Activated T-helper 1 cell treated with anti-CD3 and anti-CD28 coated beads, Interleukin-12 subunit alpha, Interleukin-12 subunit beta, Interleukin-2, Interleukin-4 antibody, amounts not matched to agents 30 ng/mL and 10 ng/mL and 1 ng/mL, durations not matched to agents 14 hours and 24 hours and 36 hours (primary cell): Measurements from ENCODE around the gene JSRP1. TPM values are rescaled to one million over a fixed set of nuclear protein-coding genes. Genes with fewer than 3 reads are reported as not detected.

ENCODE experiments used
- DNase-seq: peaks from one replicate; pipeline ENCODE4 v3.0.0; 2021; ENCODE audit warnings: low spot score
- H3K27ac Mint-ChIP-seq: one replicate; pipeline ENCODE4 v1.8.0; 2021; ENCODE audit warnings: mild to moderate bottlenecking, mixed read lengths
- H3K27me3 Mint-ChIP-seq: one replicate; pipeline ENCODE4 v1.8.0; 2022; ENCODE audit warnings: mild to moderate bottlenecking, moderate library complexity, mixed read lengths; ENCODE audit not compliant: insufficient read depth
- H3K36me3 Mint-ChIP-seq: one replicate; pipeline ENCODE4 v1.8.0; 2021; ENCODE audit warnings: low read depth, mixed read lengths
- H3K4me1 Mint-ChIP-seq: one replicate; pipeline ENCODE4 v1.8.0; 2021; ENCODE audit warnings: low read depth, mixed read lengths
- H3K4me3 Mint-ChIP-seq: one replicate; pipeline ENCODE4 v1.8.0; 2021; ENCODE audit warnings: mild to moderate bottlenecking, moderate library complexity, mixed read lengths
- H3K9me3 Mint-ChIP-seq: one replicate; pipeline ENCODE4 v1.8.0; 2021; ENCODE audit warnings: mixed read lengths
- intact Hi-C: fragments of 100-400 bp; cut with micrococcal nuclease; formaldehyde crosslinking; loops from one replicate; pipeline ENCODE4 v1.15.1; 2024
- total RNA-seq: library from RNA; stranded (reverse); gene quantifications from 2 replicates; pipeline ENCODE4 v1.2.3, GENCODE V29; 2022

JSRP1 gene
- total RNA-seq, 1 donor from 2014 or later, result not detected

DNA sequence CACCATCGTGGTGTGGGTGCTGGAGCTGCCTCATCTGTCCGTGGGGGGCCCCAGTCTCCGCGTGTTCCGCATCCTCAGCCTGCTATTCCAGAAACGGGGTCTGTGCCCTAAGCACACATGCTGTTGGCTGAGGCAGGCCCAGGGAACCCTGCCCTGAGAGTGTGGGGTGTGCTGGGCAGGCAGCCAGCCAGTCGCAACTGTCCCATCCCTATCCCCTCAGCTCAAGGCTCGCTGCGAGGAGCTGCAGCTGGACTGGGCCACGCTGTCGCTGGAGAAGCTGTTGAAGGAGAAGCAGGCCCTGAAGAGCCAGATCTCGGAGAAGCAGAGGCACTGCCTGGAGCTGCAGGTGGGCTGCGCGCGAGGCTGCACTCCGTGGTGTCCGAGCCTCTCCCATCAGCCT is 42.0 kb downstream of the JSRP1 start:
- no peak for DNase-seq
- no peak overlapping the region for H3K27ac Mint-ChIP-seq
- no peaks in the 10 kb centered on the region for H3K9me3 Mint-ChIP-seq
- H3K27me3 Mint-ChIP-seq, result no peaks in the 10 kb centered on the region
- intact Hi-C loops, result no loop called here
- H3K4me3 Mint-ChIP-seq, result no peak overlapping the region
- H3K4me1 Mint-ChIP-seq, result peaks cover 15% of the 10 kb centered on the region
- H3K36me3 Mint-ChIP-seq, result peaks cover 32% of the 10 kb centered on the region

DNA sequence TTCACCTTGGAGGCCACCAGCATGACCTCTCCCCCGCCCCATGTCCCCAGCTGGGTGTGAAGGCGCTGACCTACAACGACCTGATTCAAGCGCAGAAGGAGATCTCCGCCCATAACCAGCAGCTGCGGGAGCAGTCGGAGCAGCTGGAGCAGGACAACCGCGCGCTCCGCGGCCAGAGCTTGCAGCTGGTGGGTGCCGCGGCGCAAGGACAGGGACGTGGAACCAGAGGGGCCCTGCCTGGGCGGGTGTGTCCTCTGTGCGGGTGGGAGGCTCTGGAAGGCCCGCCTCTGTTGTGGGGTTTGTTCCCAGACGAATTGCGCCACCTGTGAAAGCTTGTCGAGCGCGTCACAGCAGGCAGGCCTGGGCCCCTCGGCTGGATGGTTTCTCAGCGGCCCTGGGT is 42.4 kb downstream of the JSRP1 start:
- Mint-ChIP-seq H3K27me3 (no peaks in the 10 kb centered on the region), H3K4me3 (no peak overlapping the region), H3K36me3 (peaks cover 32% of the 10 kb centered on the region), H3K27ac (no peak overlapping the region), H3K9me3 (no peaks in the 10 kb centered on the region), H3K4me1 (peaks cover 15% of the 10 kb centered on the region)
- intact Hi-C loops, result no loop called here
- no peak for DNase-seq

DNA sequence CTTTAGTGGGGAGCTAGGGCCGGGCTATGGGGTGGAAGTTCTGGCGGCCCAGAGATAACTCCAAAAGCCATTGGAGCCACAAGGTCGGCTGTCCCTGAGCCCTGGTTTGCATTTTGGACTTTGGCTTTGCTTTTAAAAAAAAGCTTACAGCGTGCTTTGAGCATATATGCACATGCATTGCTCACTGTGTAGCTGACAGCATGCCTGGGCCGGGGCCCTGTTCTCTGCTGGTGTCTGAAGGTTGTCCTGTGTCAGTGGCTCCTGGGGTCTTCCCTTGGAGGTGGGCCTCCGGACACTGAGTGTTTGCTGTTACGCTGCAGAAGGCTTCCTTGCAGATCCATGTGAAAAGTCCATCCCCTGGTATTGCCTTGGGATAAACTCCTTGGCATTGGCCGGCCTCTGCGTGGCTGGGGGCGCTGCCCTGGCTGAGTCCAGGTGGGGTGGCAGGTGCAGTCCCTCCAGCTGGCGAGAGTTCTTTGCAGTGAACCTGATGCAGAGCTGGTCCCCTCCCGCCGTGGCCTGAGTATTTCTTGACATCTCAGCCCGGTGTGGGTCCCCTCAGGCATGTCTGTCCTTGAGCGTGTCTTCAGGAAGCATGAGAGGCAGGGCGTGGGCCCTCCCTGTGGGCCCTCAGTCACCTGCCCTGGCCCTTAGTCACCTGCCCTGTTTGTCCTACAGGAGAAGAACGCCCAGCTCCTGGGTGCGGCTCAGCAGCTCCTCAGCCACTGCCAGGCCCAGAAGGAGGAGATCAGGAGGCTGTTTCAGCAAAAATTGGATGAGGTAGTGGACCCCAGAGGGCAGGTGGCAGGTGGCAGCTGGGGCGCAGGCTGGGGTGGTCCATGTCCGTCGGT is 43.1 kb downstream of the JSRP1 start:
- intact Hi-C loops, result no loop called here
- no peak overlapping the region for H3K27ac Mint-ChIP-seq
- peaks cover 15% of the 10 kb centered on the region for H3K4me1 Mint-ChIP-seq
- no peaks in the 10 kb centered on the region for H3K9me3 Mint-ChIP-seq
- no peak for DNase-seq
- no peak overlapping the region for H3K4me3 Mint-ChIP-seq
- H3K27me3 Mint-ChIP-seq, result no peaks in the 10 kb centered on the region
- H3K36me3 Mint-ChIP-seq, result peaks cover 32% of the 10 kb centered on the region

DNA sequence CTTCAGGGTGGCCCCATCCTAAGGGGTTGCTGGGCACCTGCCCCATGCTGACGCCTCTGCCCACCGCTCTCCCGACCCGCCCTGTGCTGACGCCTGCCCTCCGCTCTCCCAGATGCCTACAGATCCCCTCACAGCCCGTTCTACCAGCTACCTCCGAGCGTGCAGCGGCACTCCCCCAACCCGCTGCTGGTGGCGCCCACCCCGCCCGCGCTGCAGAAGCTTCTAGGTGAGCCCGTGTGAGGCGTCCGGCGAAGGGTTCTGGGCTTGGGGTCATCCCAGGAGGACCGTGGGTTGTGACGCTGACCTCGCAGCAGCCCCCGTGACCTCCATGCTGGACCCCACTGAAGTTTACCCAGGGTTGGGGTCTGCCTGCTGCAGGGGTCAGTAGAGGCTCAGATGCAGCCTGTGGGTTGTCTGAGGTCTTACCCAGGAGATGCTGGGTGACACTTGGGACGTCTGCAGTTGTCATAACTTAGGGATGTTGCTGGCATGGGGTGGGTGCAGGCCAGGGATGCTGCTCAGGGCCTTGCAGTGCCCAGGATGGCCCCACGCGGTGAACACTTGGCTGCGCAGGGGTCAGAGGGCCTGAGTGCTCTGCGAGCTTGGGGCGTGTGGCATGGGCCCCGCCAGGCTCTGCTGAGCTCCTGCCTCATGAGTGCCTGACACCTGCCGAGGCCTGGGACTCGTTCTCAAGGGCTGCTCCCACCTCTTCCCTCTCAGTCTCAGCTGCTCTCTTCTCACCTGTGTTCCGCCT is 45.1 kb downstream of the JSRP1 start:
- Mint-ChIP-seq H3K27me3 (no peaks in the 10 kb centered on the region), H3K36me3 (peaks cover 27% of the 10 kb centered on the region), H3K27ac (no peak overlapping the region), H3K4me1 (peaks cover 15% of the 10 kb centered on the region), H3K9me3 (no peaks in the 10 kb centered on the region), H3K4me3 (no peak overlapping the region)
- intact Hi-C loops, result no loop called here
- DNase-seq, result no peak

DNA sequence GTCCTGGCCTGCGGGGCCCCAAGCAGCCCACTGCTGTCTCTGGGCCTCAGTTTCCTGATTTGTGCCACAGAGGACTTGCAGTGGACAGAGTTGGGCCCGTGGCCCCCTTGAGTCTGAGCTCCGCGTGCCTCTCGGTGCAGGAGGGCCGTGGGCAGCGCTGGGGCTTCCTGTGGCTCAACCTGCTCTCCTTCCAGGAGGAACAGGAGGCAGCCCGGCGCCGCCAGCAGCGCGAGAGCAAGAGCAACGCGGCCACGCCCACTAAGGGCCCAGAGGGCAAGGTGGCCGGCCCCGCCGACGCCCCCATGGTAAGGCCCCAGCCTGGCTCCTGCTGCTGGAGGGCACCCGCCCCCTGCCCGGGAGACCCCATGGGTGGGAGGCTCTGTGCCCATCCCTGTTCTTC is 46.0 kb downstream of the JSRP1 start:
- no peaks in the 10 kb centered on the region for H3K27me3 Mint-ChIP-seq
- peaks cover 8% of the 10 kb centered on the region for H3K4me1 Mint-ChIP-seq
- H3K27ac Mint-ChIP-seq, result no peak overlapping the region
- no peak overlapping the region for H3K4me3 Mint-ChIP-seq
- H3K36me3 Mint-ChIP-seq, result peaks cover 25% of the 10 kb centered on the region
- H3K9me3 Mint-ChIP-seq, result no peaks in the 10 kb centered on the region
- intact Hi-C loops, result no loop called here
- DNase-seq, result no peak

DNA sequence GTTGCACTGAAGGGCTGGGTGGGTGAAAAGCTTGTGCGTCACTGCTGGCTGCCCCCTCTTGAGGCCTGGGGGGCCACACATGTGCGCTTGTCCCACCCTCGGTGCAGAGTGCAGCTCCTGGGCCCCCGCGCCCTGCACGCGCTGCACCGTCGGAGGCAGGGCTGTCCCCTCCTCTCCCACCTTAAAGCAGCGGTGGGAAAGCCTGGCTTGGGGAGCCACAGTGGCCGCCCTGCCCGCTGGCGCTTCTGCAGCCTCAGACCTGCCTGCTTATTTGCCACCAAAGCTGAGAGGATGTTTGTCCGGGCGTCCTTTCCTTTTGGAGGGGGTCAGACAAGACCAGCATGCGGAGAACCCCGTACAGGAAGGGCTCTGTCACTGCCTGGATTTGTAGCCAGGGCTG is 46.8 kb downstream of the JSRP1 start:
- Mint-ChIP-seq H3K4me1 (peaks cover under 1% of the 10 kb centered on the region), H3K4me3 (no peak overlapping the region), H3K27me3 (no peaks in the 10 kb centered on the region), H3K36me3 (peaks cover 23% of the 10 kb centered on the region), H3K9me3 (no peaks in the 10 kb centered on the region), H3K27ac (no peak overlapping the region)
- intact Hi-C loops, result no loop called here
- no peak for DNase-seq

DNA sequence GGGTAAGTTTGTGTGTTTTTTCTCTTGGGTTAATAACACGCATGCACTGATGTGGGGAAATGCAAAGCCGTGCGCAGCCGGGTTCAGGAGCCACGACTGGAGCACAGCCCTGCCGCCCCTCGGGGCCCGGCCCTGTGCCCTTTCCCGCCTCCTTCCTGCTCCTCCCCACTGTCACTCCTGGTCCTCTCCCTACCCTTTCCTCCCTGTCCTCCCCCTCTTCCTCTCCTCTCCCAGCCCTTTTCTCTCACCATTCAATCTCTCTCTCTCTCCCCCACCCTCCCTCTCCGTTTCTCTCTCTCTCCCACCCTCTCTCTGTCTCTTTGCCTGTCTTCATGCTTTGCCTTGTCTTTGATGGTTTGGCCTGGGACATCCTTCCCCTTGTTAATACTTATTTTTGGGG is 47.2 kb downstream of the JSRP1 start:
- Mint-ChIP-seq H3K36me3 (peaks cover 25% of the 10 kb centered on the region), H3K4me3 (no peak overlapping the region), H3K27ac (no peak overlapping the region), H3K4me1 (no peaks in the 10 kb centered on the region), H3K9me3 (no peaks in the 10 kb centered on the region), H3K27me3 (no peaks in the 10 kb centered on the region)
- no peak for DNase-seq
- intact Hi-C loops, result no loop called here

DNA sequence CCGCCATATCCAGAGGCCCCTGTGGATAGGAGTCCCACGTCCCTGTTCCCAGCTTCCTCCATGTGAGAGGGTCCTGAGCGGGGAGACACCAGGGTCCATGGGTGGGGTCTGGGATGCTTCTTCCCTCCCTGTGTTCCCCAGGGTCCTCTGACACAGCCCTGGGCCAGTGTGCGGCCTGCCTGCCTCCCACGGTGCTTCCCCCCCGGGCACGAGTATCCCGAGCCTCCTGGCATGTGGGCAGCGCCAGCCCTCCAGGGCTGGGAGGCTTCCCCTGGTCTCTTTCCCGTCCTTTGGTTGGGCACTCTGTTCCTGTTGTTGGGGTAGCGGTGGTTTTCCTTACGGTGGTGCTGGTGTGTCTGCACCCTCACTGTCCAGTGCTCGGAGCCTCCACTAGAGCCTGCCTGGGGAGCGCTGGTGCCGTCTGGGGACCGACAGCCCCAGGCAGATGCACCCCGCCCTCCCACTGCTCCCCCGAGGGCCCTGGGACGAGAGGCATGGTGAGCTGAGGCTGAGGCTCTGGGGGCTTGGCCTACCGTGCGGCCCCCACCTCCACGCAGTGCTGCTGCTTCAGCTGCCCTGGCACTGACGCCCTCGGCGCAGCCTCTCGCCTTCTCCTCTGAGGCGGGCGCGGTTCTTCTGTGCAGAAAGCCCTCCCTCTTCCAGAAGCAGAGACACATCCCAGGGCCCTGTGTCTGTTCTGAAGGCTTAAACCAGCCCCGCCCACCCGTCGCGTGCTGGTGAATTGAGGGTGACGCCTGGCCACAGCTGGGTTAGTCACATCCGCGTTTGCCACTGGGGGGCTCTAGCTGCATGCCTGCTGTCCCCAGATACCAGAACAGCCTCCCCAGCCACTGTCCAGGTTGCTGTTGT is 48.0 kb downstream of the JSRP1 start:
- DNase-seq, result no peak
- Mint-ChIP-seq H3K4me3 (no peak overlapping the region), H3K9me3 (no peaks in the 10 kb centered on the region), H3K27ac (no peak overlapping the region), H3K36me3 (peaks cover 22% of the 10 kb centered on the region), H3K27me3 (no peaks in the 10 kb centered on the region), H3K4me1 (no peaks in the 10 kb centered on the region)
- intact Hi-C loops, result no loop called here

DNA sequence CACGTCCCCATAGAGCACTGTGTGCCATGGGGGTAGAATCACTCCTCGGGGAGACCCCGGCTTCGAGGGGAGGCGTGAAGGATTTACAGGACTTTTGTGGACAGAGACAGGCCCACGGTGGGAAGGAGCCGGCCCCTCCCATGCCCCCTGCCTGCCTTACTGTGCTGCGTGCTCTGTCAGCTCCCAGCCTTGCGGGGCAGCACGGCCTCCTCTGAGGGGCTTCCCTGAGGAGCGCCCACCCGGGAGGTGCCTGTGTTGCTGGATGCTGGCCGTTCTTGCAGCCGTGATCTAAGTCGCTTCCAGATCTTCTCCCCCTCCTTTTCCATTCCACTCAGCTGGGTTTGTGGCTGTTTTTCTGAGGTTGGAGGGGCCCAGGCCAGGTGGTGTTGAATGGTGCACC is 49.2 kb downstream of the JSRP1 start:
- intact Hi-C loops, result no loop called here
- no peak overlapping the region for H3K4me3 Mint-ChIP-seq
- no peaks in the 10 kb centered on the region for H3K4me1 Mint-ChIP-seq
- no peaks in the 10 kb centered on the region for H3K27me3 Mint-ChIP-seq
- H3K9me3 Mint-ChIP-seq, result no peaks in the 10 kb centered on the region
- H3K27ac Mint-ChIP-seq, result no peak overlapping the region
- H3K36me3 Mint-ChIP-seq, result peaks cover 20% of the 10 kb centered on the region
- DNase-seq, result no peak

DNA sequence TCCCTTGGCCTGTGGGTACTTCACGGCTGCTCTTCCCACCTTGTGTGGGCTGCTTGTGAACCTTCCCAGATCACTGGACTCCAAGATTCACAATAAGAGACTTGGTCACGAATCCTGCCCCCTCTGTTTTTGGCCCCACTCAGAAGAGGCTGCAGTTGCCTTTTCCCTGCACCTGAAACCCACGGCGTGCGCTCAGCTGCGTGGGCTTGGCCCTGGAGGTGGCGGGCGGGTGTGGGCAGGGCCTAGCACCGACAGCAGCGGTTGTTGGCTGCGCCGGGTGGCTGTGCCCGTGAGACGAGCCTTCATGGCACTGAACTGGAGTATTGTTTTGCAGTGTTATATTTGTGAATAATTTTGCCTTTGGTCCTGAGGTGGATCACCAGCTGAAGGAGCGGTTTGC is 53.9 kb downstream of the JSRP1 start:
- Mint-ChIP-seq H3K4me3 (no peak overlapping the region), H3K36me3 (peaks cover 14% of the 10 kb centered on the region), H3K9me3 (no peaks in the 10 kb centered on the region), H3K27me3 (no peaks in the 10 kb centered on the region), H3K4me1 (no peaks in the 10 kb centered on the region), H3K27ac (no peak overlapping the region)
- intact Hi-C loops, result no loop called here
- DNase-seq, result no peak
